ENCODE measurements around the gene TBX18. TPM values are rescaled to one million over a fixed set of nuclear protein-coding genes. Genes with fewer than 3 reads are reported as not detected.

TBX18 gene
- total and polyA plus RNA-seq, 8 donors, result 0.12 to 4.6 (median 0.77) TPM; not detected in 4

DNA sequence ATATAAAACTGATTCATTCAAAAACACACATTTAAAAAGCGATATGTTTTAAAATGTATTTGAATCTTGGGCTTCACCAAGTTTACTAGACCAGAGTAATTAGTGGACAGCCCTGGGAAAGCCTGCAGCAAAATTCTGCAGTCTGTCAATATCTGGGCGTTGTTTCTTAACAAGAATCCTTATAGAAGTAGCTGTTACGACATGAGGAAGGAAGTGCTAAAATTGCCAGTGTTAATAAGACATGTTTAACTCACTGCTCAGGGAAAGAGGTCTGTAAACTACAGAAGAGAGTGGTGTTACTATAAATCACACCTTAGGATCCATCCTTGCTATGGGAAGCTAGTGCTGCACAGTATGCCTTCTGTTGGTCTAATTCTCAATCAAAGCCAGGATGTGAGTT, 120.6 kb downstream of the TBX18 start:
- Histone ChIP-seq H3K4me3 (no peak overlapping the region), H3K36me3 (no peaks in the 10 kb centered on the region), H3K9me3 (no peaks in the 10 kb centered on the region), H3K27me3 (no peaks in the 10 kb centered on the region), H3K4me1 (no peaks in the 10 kb centered on the region), H3K27ac (no peak overlapping the region)
- WGBS, 5 donors, result 48 to 62% (median 49%) methylated on average over 3 of the region's 3 CpGs
- intact Hi-C loops (cut with DNase I; ENCODE audit: low total_unique reads), result no loop called here
- TF ChIP-seq, protein P1, sequence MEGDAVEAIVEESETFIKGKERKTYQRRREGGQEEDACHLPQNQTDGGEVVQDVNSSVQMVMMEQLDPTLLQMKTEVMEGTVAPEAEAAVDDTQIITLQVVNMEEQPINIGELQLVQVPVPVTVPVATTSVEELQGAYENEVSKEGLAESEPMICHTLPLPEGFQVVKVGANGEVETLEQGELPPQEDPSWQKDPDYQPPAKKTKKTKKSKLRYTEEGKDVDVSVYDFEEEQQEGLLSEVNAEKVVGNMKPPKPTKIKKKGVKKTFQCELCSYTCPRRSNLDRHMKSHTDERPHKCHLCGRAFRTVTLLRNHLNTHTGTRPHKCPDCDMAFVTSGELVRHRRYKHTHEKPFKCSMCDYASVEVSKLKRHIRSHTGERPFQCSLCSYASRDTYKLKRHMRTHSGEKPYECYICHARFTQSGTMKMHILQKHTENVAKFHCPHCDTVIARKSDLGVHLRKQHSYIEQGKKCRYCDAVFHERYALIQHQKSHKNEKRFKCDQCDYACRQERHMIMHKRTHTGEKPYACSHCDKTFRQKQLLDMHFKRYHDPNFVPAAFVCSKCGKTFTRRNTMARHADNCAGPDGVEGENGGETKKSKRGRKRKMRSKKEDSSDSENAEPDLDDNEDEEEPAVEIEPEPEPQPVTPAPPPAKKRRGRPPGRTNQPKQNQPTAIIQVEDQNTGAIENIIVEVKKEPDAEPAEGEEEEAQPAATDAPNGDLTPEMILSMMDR (IDR thresholded peaks at IDR 0.05), result no peak
- no peak for TF ChIP-seq POLR2A (IDR thresholded peaks at IDR 0.05)
- TF ChIP-seq EP300 (IDR thresholded peaks at IDR 0.05), result no peak
- TF ChIP-seq POLR2AphosphoS5 (IDR thresholded peaks at IDR 0.05), result no peak
- DNase-seq, result peak in 1 of 2 donors; percentile 27

DNA sequence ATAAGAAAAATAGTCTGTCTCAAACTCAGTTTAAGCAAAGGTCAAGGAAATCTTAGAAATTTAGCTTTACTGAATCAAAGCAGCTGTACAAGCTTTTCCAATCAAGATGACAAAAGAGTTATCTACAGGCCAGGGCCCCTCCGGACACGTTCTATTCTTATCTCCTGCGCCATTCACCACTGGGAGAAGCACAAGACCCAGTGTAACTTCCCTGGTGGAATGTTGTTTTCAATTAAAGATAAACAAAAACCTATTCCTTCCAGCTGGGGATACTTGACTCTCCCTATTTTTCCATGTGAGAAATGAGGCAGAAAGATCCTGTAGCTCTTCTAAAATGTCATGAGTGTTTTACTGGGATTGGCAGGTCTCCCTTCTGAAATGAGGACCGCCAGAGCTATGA, 123.3 kb downstream of the TBX18 start:
- TF ChIP-seq POLR2A (IDR thresholded peaks at IDR 0.05) (no peak), POLR2AphosphoS5 (IDR thresholded peaks at IDR 0.05) (no peak), EP300 (IDR thresholded peaks at IDR 0.05) (no peak)
- TF ChIP-seq, protein P1 (IDR thresholded peaks at IDR 0.05), result no peak
- intact Hi-C loops (cut with DNase I; ENCODE audit: low total_unique reads), result no loop called here
- WGBS, 5 donors, result 24 to 42% (median 29%) methylated on average over 4 of the region's 4 CpGs

DNA sequence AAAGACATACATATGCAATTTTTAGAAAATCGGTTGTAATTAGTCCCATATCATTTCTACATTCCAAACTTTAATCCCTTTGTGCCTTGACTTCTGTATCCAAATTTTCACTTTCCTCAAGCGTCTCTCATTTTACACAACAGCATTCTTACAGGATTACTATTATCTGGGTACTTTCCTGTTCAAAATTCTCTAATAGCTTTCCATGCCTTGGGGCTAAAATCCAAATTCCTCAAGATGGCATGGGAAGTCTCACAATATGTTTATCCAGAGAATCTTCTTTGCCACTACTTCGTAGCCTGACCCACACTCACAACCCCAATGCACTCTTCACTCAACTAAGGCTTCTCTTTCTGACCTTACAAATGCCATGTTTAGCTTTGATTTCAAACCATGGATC, 125.0 kb downstream of the TBX18 start:
- Histone ChIP-seq H3K27ac (no peak overlapping the region), H3K36me3 (no peaks in the 10 kb centered on the region), H3K9me3 (no peaks in the 10 kb centered on the region), H3K4me3 (no peak overlapping the region), H3K4me1 (no peaks in the 10 kb centered on the region), H3K27me3 (no peaks in the 10 kb centered on the region)
- intact Hi-C loops (cut with DNase I; ENCODE audit: low total_unique reads), result no loop called here
- DNase-seq, result no peak
- TF ChIP-seq, protein P1 (IDR thresholded peaks at IDR 0.05), result no peak
- TF ChIP-seq POLR2A (IDR thresholded peaks at IDR 0.05), result no peak
- no peak for TF ChIP-seq POLR2AphosphoS5 (IDR thresholded peaks at IDR 0.05)
- 62 to 83% (median 79%) methylated on average over 3 of the region's 3 CpGs for WGBS, 5 donors

More for the DNA sequence above, 123.3 kb downstream of the TBX18 start:
- Histone ChIP-seq H3K4me3 (no peak overlapping the region), H3K27ac (no peak overlapping the region), H3K9me3 (no peaks in the 10 kb centered on the region), H3K36me3 (no peaks in the 10 kb centered on the region), H3K4me1 (no peaks in the 10 kb centered on the region), H3K27me3 (no peaks in the 10 kb centered on the region)
- DNase-seq, result peak in 1 of 2 donors; percentile 17

DNA sequence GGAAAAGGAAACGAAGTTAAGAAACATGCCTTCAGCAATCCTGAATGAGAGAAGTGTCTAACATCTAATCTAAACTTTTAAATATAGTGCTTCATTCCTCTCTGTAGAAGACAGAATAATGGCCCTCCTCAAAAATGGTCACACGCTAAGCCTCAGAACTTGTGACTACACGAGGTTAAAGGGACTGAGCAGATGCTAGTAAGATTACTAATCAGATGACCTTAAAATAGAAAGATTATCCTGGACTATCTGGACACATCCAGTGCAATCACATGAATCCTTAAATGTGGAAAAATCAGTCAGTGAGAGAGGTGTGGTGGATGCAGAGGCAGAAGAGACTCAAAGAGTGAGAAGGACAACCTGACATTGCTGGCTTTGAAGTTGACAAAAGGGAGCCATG, 126.1 kb downstream of the TBX18 start:
- H3K4me1 ChIP-seq, result no peaks in the 10 kb centered on the region

More for the DNA sequence above, 126.1 kb downstream of the TBX18 start:
- Histone ChIP-seq H3K4me3 (no peak overlapping the region), H3K36me3 (no peaks in the 10 kb centered on the region), H3K27me3 (no peaks in the 10 kb centered on the region), H3K27ac (no peak overlapping the region), H3K9me3 (no peaks in the 10 kb centered on the region)
- no peak for DNase-seq
- intact Hi-C loops (cut with DNase I; ENCODE audit: low total_unique reads), result no loop called here
- TF ChIP-seq POLR2A (IDR thresholded peaks at IDR 0.05) (no peak), POLR2AphosphoS5 (IDR thresholded peaks at IDR 0.05) (no peak), EP300 (IDR thresholded peaks at IDR 0.05) (no peak)
- TF ChIP-seq, protein P1 (IDR thresholded peaks at IDR 0.05), result no peak
- WGBS, 5 donors, result 45 to 71% (median 64%) methylated on average over 3 of the region's 3 CpGs

Small RNA genes lying within 50 kb of the gene (small RNA-seq; reads per million reads assigned to genes)
- gene AL590143.1, result 0 reads per million in 4 donors
